ENCODE results near the gene CFH.

GRCh38 chr1:196734460-196734859 lies 82.6 kb downstream of the CFH start:
- TF ChIP-seq CTCF (IDR thresholded peaks at IDR 0.05; ENCODE audit: insufficient read depth, low read length, poor library complexity, severe bottlenecking), result no peak
- no peak for TF ChIP-seq EZH2phosphoT487 (conservative IDR thresholded peaks at IDR 0.05; ENCODE audit: low read length)
